Trophoblast cell (in vitro differentiated cells and primary cell): ENCODE measurements around the gene RPL37A. TPM values are rescaled to one million over a fixed set of nuclear protein-coding genes. Genes with fewer than 3 reads are reported as not detected.
A peak's percentile ranks its signal among the peaks of the same experiment; 100 is the strongest.

Source experiments
- DNase-seq, 2 donors: peaks; one replicate each; pipeline ENCODE4 v3.0.0-alpha.2; 2016
- H2AFZ ChIP-seq: 2 replicates; pipeline ENCODE4 v1.6.1; 2013; ENCODE audit warnings: low read length, moderate library complexity, mild to moderate bottlenecking; ENCODE audit not compliant: insufficient read depth, poor library complexity
- H2AK5ac ChIP-seq: 2 replicates; pipeline ENCODE4 v1.6.1; 2013; ENCODE audit warnings: mild to moderate bottlenecking, low read length
- H2BK120ac ChIP-seq: 2 replicates; pipeline ENCODE4 v1.6.1; 2013; ENCODE audit warnings: low read length, mild to moderate bottlenecking, moderate library complexity; ENCODE audit not compliant: insufficient read depth, poor library complexity
- H2BK12ac ChIP-seq: 2 replicates; pipeline ENCODE4 v1.6.1; 2013; ENCODE audit warnings: mild to moderate bottlenecking, low read length, moderate library complexity
- H2BK5ac ChIP-seq: 2 replicates; pipeline ENCODE4 v1.6.1; 2013; ENCODE audit warnings: low read length, low read depth, moderate library complexity, mild to moderate bottlenecking; ENCODE audit not compliant: poor library complexity
- H3K14ac ChIP-seq: 2 replicates; pipeline ENCODE4 v1.6.1; 2013; ENCODE audit warnings: mild to moderate bottlenecking, low read length
- H3K18ac ChIP-seq: 2 replicates; pipeline ENCODE4 v1.6.1; 2013; ENCODE audit warnings: mild to moderate bottlenecking, low read length
- H3K23ac ChIP-seq: 2 replicates; pipeline ENCODE4 v1.6.1; 2013; ENCODE audit warnings: low read length
- H3K27ac ChIP-seq: 2 replicates; pipeline ENCODE4 v1.5.1; 2013; ENCODE audit warnings: low read depth, mild to moderate bottlenecking, inconsistent platforms, low read length, moderate library complexity
- H3K27me3 ChIP-seq: 2 replicates; pipeline ENCODE4 v1.6.1; 2013; ENCODE audit warnings: inconsistent platforms, mild to moderate bottlenecking, low read length, moderate library complexity; ENCODE audit not compliant: insufficient read depth
- H3K36me3 ChIP-seq, 2 experiments: 1 replicate in 1 of 2; 2 replicates in 1 of 2; pipeline ENCODE4 v1.6.1; 2013; ENCODE audit warnings: low read length in 2 of 2, mild to moderate bottlenecking in 2 of 2, moderate library complexity in 1 of 2; ENCODE audit not compliant: insufficient read depth in 2 of 2, control insufficient read depth in 1 of 2
- H3K4ac ChIP-seq: 2 replicates; pipeline ENCODE4 v1.6.1; 2013; ENCODE audit warnings: low read depth, mild to moderate bottlenecking, low read length, moderate library complexity
- H3K4me1 ChIP-seq, 2 experiments: 1 replicate in 1 of 2; 2 replicates in 1 of 2; pipeline ENCODE4 v1.6.1; 2013; ENCODE audit warnings: low read length in 2 of 2, mild to moderate bottlenecking in 2 of 2, moderate library complexity in 1 of 2; ENCODE audit not compliant: insufficient read depth in 2 of 2, control insufficient read depth in 1 of 2
- H3K4me2 ChIP-seq: 2 replicates; pipeline ENCODE4 v1.6.1; 2013; ENCODE audit warnings: inconsistent platforms, mild to moderate bottlenecking, low read length, moderate library complexity
- H3K4me3 ChIP-seq: 2 replicates; pipeline ENCODE4 v1.5.1; 2013; ENCODE audit warnings: mild to moderate bottlenecking, low read depth, low read length, inconsistent platforms
- H3K79me1 ChIP-seq: one replicate; pipeline ENCODE4 v1.6.1; 2013; ENCODE audit warnings: low read length
- H3K79me2 ChIP-seq: 2 replicates; pipeline ENCODE4 v1.6.1; 2013; ENCODE audit warnings: low read length, mild to moderate bottlenecking; ENCODE audit not compliant: control insufficient read depth, insufficient read depth, poor library complexity
- H3K9ac ChIP-seq: 2 replicates; pipeline ENCODE4 v1.6.1; 2013; ENCODE audit warnings: mild to moderate bottlenecking, low read length
- H3K9me3 ChIP-seq: 2 replicates; pipeline ENCODE4 v1.6.1; 2013; ENCODE audit warnings: low read depth, mild to moderate bottlenecking, control low read depth, inconsistent platforms, low read length; ENCODE audit not compliant: insufficient read depth
- H4K12ac ChIP-seq: 2 replicates; pipeline ENCODE4 v1.6.1; 2013; ENCODE audit warnings: low read depth, mild to moderate bottlenecking, low read length, moderate library complexity
- H4K8ac ChIP-seq: 2 replicates; pipeline ENCODE4 v1.6.1; 2013; ENCODE audit warnings: low read depth, mild to moderate bottlenecking, low read length, moderate library complexity
- H4K91ac ChIP-seq: one replicate; pipeline ENCODE4 v1.6.1; 2013; ENCODE audit warnings: low read depth, mild to moderate bottlenecking, low read length, moderate library complexity
- WGBS: extraction: QIAGEN DNeasy Blood & Tissue Kit; methylation state at CpG from one replicate; pipeline ENCODE4 v1.1.7; 2013; ENCODE audit warnings: missing lambda C conversion rate; ENCODE audit not compliant: insufficient read length, insufficient coverage; ENCODE audit errors: extremely low coverage; 5-methylcytosine and 5-hydroxymethylcytosine counted together
- polyA plus RNA-seq: library from polyadenylated mRNA; stranded (reverse); fragments of 200-250 nt; gene quantifications from 2 replicates; pipeline ENCODE4 v1.2.3, GENCODE V29; 2013

The RPL37A gene
- polyA plus RNA-seq = 7,266 and 7,276 TPM in 2 replicates

DNA sequence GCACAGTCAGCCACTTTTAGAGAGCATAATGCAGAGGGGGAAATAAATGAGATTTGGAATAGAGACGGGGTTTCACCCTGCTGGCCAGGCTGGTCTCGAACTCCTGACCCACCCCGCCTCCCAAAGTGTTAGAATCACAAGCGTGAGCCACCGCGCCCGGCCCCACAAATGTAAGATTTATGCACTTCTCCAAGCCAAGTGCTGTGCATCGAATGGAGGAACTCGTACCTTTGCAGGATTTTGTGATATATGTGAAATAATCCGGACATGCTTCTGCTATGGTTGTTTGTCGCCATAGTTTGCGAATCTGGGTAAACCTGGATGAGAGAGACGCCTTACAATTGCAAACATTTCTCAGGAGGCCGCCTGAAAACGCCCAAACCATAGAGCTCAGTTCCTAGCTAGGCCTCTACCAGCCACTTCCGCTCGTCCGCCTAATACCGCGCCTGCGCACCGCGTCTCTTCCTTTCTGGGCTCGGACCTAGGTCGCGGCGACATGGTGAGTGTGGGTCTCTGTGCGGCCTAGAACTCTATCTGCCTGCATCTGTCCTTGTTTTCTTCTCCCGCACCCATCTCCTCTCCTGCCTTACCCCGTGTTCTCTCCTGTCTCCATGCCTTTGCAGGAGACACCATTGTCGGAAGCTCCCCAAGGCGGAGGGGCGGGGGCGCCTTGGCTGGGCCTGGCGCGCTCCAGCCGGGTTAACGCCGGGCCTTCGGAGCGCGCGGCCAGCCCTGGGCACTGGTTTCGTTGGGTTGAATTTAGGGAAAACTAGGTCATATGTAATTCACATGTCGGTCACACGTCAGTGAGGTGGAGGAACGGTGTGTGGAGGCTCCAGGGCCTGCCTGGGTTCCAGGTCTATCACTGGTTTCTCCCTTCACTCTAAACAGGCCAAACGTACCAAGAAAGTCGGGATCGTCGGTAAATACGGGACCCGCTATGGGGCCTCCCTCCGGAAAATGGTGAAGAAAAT lies at the start of gene RPL37A:
Gene RPL37A, plus strand, starts transcription at position 466 of the 974 bp plus-strand sequence. Its CDS starts 31 bp downstream, at position 497.
- H3K4me2 ChIP-seq = peak within 1 kb of the TSS; percentile 80
- H3K27me3 ChIP-seq = no peaks in the 10 kb centered on the region
- peaks cover 3 to 10% of the 10 kb centered on the region in 2 experiments for H3K4me1 ChIP-seq
- peak within 1 kb of the TSS; percentile 76 for H3K14ac ChIP-seq
- peak within 1 kb of the TSS; percentile 65 for H4K12ac ChIP-seq
- peak within 1 kb of the TSS; percentile 82 for H4K91ac ChIP-seq
- H3K27ac ChIP-seq = peak within 1 kb of the TSS; percentile 63
- H4K8ac ChIP-seq = peak within 1 kb of the TSS; percentile 94
- H3K9ac ChIP-seq = peak within 1 kb of the TSS; percentile 98
- H3K9me3 ChIP-seq = no peaks in the 10 kb centered on the region
- H2AFZ ChIP-seq = peak within 1 kb of the TSS; percentile 59
- peak within 1 kb of the TSS; percentile 66 for H3K18ac ChIP-seq
- peaks cover 14 to 25% of the 10 kb centered on the region in 2 experiments for H3K36me3 ChIP-seq
- peak within 1 kb of the TSS; percentile 92 for H3K4me3 ChIP-seq
- peak within 1 kb of the TSS; percentile 55 for H2BK5ac ChIP-seq
- H3K79me2 ChIP-seq = peaks cover 8% of the 10 kb centered on the region
- H3K4ac ChIP-seq = peak within 1 kb of the TSS; percentile 95
- WGBS = no CpG with 5 or more reads among the region's 54 CpGs
- H2BK120ac ChIP-seq = peak within 1 kb of the TSS; percentile 70
- peak within 1 kb of the TSS; percentile 66 for H2AK5ac ChIP-seq
- H3K23ac ChIP-seq = no peak within 1 kb of the TSS
- DNase-seq = peak; percentile 92 to 98
- peaks cover 15% of the 10 kb centered on the region for H3K79me1 ChIP-seq
- H2BK12ac ChIP-seq = peak within 1 kb of the TSS; percentile 71

DNA sequence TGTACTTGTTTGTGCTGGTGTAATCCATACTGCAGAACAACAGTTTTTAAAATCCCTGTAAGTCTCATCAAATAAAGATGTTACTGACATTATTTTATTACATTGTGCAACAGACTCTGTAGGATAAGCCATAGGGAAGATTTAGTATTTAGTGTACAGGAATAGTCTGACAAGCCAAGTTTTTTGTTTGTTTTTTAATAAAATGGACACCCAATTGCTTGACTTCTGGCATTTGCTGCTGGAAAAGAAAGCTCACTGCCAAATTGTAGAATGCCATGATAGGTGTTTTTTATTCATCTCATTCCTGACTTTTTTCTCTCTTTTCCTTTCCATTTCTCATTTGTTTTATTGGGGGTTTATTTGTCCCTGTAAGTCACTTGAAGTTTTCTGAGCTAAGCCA lies 48.3 kb upstream of the RPL37A start:
- H4K12ac ChIP-seq = no peak overlapping the region
- no peak overlapping the region for H2AK5ac ChIP-seq
- H3K23ac ChIP-seq = no peak overlapping the region
- no peaks in the 10 kb centered on the region for H3K27me3 ChIP-seq
- no peak overlapping the region for H4K91ac ChIP-seq
- H3K4me3 ChIP-seq = no peak overlapping the region
- H3K36me3 ChIP-seq = peaks cover 33 to 36% of the 10 kb centered on the region in 2 experiments
- no peak overlapping the region for H2BK5ac ChIP-seq
- H2BK12ac ChIP-seq = no peak overlapping the region
- DNase-seq = no peak
- H2BK120ac ChIP-seq = no peak overlapping the region
- no peaks in the 10 kb centered on the region for H3K4me1 ChIP-seq
- H4K8ac ChIP-seq = no peak overlapping the region
- H3K9ac ChIP-seq = no peak overlapping the region
- no peak overlapping the region for H3K4me2 ChIP-seq
- H3K4ac ChIP-seq = no peak overlapping the region
- no peak overlapping the region for H3K18ac ChIP-seq
- no peaks in the 10 kb centered on the region for H3K79me2 ChIP-seq
- H3K14ac ChIP-seq = no peak overlapping the region
- no peak overlapping the region for H3K27ac ChIP-seq
- peaks cover 9% of the 10 kb centered on the region for H3K9me3 ChIP-seq
- no peak overlapping the region for H2AFZ ChIP-seq
- H3K79me1 ChIP-seq = no peaks in the 10 kb centered on the region

DNA sequence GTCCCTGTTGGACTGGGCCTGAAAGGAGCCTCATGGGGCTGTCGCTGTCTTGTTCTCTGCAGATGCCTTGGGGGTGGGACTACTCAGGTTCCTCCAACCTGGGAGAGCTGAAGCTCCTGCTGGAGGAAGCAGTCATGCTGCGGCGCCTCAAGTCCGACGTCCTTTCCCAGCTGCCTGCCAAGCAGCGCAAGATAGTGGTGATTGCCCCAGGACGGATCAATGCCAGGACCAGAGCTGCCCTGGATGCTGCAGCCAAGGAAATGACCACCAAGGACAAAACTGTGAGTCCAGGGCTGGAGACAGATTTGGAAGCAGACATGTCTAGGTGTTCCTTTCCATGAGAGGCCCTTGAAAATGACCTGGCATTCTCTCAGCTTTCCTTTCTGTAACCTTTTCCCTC lies 47.9 kb upstream of the RPL37A start:
- no peaks in the 10 kb centered on the region for H3K79me1 ChIP-seq
- H3K9me3 ChIP-seq = peaks cover 10% of the 10 kb centered on the region
- no peak overlapping the region for H3K4ac ChIP-seq
- H4K8ac ChIP-seq = no peak overlapping the region
- H3K4me2 ChIP-seq = no peak overlapping the region
- no peaks in the 10 kb centered on the region for H3K79me2 ChIP-seq
- no peak overlapping the region for H3K4me3 ChIP-seq
- no peak overlapping the region for H3K23ac ChIP-seq
- DNase-seq = no peak
- H3K27ac ChIP-seq = no peak overlapping the region
- H3K4me1 ChIP-seq = no peaks in the 10 kb centered on the region
- H2AK5ac ChIP-seq = no peak overlapping the region
- H4K91ac ChIP-seq = no peak overlapping the region
- peaks cover 34 to 38% of the 10 kb centered on the region in 2 experiments for H3K36me3 ChIP-seq
- H2BK12ac ChIP-seq = no peak overlapping the region
- no CpG with 5 or more reads among the region's 7 CpGs for WGBS
- H3K14ac ChIP-seq = no peak overlapping the region
- no peak overlapping the region for H2AFZ ChIP-seq
- no peaks in the 10 kb centered on the region for H3K27me3 ChIP-seq
- H3K9ac ChIP-seq = no peak overlapping the region
- no peak overlapping the region for H2BK120ac ChIP-seq
- no peak overlapping the region for H4K12ac ChIP-seq
- H2BK5ac ChIP-seq = no peak overlapping the region
- H3K18ac ChIP-seq = no peak overlapping the region

DNA sequence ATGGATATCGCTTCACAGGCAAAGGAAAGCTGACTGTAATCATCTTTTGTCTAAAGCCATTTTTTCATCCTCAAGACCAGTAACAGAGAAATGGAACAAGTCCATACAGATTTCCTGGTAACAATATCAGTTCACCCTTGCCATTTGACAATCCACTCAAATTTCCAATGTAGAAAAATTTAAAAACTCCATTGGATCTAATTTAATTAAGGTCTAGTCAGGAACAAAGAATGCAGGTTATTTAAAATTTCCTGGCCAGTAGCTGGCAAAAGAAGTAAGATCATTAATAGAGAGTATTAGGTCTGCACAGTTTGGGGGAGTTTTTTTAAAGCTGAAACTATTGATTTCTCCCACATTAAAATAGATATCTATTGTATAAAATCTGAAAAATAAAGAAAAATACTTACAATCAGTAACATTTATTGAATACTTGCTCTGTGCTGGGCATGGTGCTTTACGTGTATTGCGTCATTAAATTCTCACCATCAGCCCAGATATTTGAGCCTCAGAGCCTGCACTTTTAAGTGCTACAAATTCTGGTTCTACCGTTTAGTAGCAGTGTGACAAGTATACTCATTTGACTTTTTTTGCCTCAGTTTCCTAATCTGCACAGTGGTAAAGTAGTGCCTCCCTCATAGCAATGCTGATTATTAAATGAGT lies 44.6 kb upstream of the RPL37A start:
- Histone ChIP-seq H2BK120ac (no peak overlapping the region), H4K91ac (no peak overlapping the region), H2AFZ (no peak overlapping the region), H3K9me3 (peaks cover 7% of the 10 kb centered on the region), H3K79me1 (no peaks in the 10 kb centered on the region), H4K12ac (no peak overlapping the region), H3K79me2 (no peaks in the 10 kb centered on the region), H2AK5ac (no peak overlapping the region), H2BK5ac (no peak overlapping the region), H3K9ac (no peak overlapping the region), H3K4ac (no peak overlapping the region), H3K4me2 (no peak overlapping the region), H3K18ac (no peak overlapping the region), H3K27ac (no peak overlapping the region), H4K8ac (no peak overlapping the region), H3K4me3 (no peak overlapping the region), H2BK12ac (no peak overlapping the region), H3K23ac (no peak overlapping the region), H3K36me3 (peaks cover 20 to 22% of the 10 kb centered on the region in 2 experiments), H3K14ac (no peak overlapping the region), H3K27me3 (no peaks in the 10 kb centered on the region), H3K4me1 (no peaks in the 10 kb centered on the region)
- no peak for DNase-seq
- no CpG with 5 or more reads among the region's 4 CpGs for WGBS
